ENCODE measurements around the gene ZNF609. TPM values are rescaled to one million over a fixed set of nuclear protein-coding genes. Genes with fewer than 3 reads are reported as not detected.
A peak's percentile ranks its signal among the peaks of the same experiment; 100 is the strongest.

ZNF609 gene
- total and polyA plus RNA-seq, 2 experiments from 2014 or later: 12.5 to 23.0 TPM

DNA sequence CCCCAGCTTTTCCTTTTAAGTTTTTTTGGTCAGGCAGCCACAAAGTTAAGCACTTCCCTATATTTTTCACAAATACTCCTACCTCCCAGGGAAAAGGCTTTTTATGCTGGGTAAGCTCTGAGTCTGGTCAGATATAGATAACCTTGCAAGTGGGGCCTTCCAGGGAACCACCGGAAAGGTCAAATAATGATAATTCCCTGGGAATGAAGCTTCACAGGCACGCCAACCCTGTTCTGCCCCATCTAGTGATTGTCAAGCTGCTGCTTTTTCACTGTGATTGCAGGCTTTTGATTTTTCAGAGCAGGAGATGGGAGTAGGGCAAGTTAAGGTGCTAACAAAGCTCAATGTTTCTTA is 121.0 kb downstream of the ZNF609 start:
- Histone ChIP-seq H3K9me2 (replicated peaks; ENCODE audit: insufficient read depth) (no peaks in the 10 kb centered on the region), H3K4me2 (no peak overlapping the region), H2AFZ (no peak overlapping the region), H3K27me3 (no peaks in the 10 kb centered on the region), H3K4me3 (no peak overlapping the region), H3K27ac (peak overlapping the region; percentile 37), H3K9me3 (ENCODE audit: low read depth) (peaks cover 10% of the 10 kb centered on the region), H3K4me1 (ENCODE audit: insufficient read depth) (peaks cover 7% of the 10 kb centered on the region), H4K20me1 (ENCODE audit: insufficient read depth, poor library complexity, severe bottlenecking) (peaks cover 17% of the 10 kb centered on the region), H3K79me2 (peaks cover 88% of the 10 kb centered on the region), H3K36me3 (replicated peaks; ENCODE audit: insufficient read depth, low read depth) (no peaks in the 10 kb centered on the region)
- no peak for TF ChIP-seq EZH2phosphoT487 (IDR thresholded peaks at IDR 0.05; ENCODE audit: low read depth, severe bottlenecking, unreplicated experiment)
- TF ChIP-seq EZH2 (IDR thresholded peaks at IDR 0.05; ENCODE audit: borderline replicate concordance): no peak
- TF ChIP-seq, protein P1, sequence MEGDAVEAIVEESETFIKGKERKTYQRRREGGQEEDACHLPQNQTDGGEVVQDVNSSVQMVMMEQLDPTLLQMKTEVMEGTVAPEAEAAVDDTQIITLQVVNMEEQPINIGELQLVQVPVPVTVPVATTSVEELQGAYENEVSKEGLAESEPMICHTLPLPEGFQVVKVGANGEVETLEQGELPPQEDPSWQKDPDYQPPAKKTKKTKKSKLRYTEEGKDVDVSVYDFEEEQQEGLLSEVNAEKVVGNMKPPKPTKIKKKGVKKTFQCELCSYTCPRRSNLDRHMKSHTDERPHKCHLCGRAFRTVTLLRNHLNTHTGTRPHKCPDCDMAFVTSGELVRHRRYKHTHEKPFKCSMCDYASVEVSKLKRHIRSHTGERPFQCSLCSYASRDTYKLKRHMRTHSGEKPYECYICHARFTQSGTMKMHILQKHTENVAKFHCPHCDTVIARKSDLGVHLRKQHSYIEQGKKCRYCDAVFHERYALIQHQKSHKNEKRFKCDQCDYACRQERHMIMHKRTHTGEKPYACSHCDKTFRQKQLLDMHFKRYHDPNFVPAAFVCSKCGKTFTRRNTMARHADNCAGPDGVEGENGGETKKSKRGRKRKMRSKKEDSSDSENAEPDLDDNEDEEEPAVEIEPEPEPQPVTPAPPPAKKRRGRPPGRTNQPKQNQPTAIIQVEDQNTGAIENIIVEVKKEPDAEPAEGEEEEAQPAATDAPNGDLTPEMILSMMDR (IDR thresholded peaks at IDR 0.05; ENCODE audit: poor library complexity): no peak
- DNase-seq (ENCODE audit: low spot score): no peak
- 58% methylated on average over 2 of the region's 2 CpGs for WGBS (ENCODE audit: low lambda C conversion rate, missing lambda C conversion rate)

DNA sequence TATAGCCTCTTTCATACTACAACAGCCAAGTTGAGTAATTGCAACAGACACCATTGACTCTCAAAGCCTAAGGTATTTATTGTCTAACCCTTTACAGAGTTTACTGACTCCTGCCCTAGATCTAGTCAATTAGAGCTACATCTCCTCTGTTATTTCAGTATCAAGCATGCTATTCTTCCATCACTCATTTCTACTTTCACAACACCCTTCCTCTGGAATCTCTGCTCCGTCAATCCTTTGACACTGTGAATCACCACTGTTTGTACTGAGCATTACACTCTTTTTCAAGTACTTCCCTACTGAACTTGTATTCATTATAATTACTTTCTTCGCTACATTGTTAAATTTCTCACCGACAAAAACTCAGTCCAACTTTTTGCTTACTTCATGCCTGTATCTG is 121.8 kb downstream of the ZNF609 start:
- WGBS (ENCODE audit: low lambda C conversion rate, missing lambda C conversion rate): 87% methylated on average over 3 of the region's 3 CpGs
- Histone ChIP-seq H3K4me3 (no peak overlapping the region), H3K27ac (peak overlapping the region; percentile 24), H4K20me1 (ENCODE audit: insufficient read depth, poor library complexity, severe bottlenecking) (peaks cover 17% of the 10 kb centered on the region), H3K79me2 (peaks cover 94% of the 10 kb centered on the region), H3K9me2 (replicated peaks; ENCODE audit: insufficient read depth) (no peaks in the 10 kb centered on the region), H2AFZ (no peak overlapping the region), H3K27me3 (no peaks in the 10 kb centered on the region), H3K4me1 (ENCODE audit: insufficient read depth) (peaks cover 7% of the 10 kb centered on the region), H3K9me3 (ENCODE audit: low read depth) (peaks cover 10% of the 10 kb centered on the region), H3K4me2 (no peak overlapping the region), H3K36me3 (replicated peaks; ENCODE audit: insufficient read depth, low read depth) (no peaks in the 10 kb centered on the region)
- no peak for DNase-seq (ENCODE audit: low spot score)
- TF ChIP-seq EZH2phosphoT487 (IDR thresholded peaks at IDR 0.05; ENCODE audit: low read depth, severe bottlenecking, unreplicated experiment): no peak

- H2AFZ ChIP-seq: no peak overlapping the region
- H3K4me2 ChIP-seq: no peak overlapping the region
- H3K4me3 ChIP-seq: no peak overlapping the region
- TF ChIP-seq EZH2phosphoT487 (IDR thresholded peaks at IDR 0.05; ENCODE audit: low read depth, severe bottlenecking, unreplicated experiment) (no peak), EZH2 (IDR thresholded peaks at IDR 0.05; ENCODE audit: borderline replicate concordance) (no peak)
- TF ChIP-seq, protein P1 (IDR thresholded peaks at IDR 0.05; ENCODE audit: poor library complexity): no peak
- WGBS (ENCODE audit: low lambda C conversion rate, missing lambda C conversion rate): 94% methylated on average over 4 of the region's 4 CpGs
- no peak for DNase-seq (ENCODE audit: low spot score)
- H3K4me1 ChIP-seq (ENCODE audit: insufficient read depth): peaks cover 7% of the 10 kb centered on the region
- H3K36me3 ChIP-seq (replicated peaks; ENCODE audit: insufficient read depth, low read depth): no peaks in the 10 kb centered on the region
- no peaks in the 10 kb centered on the region for H3K9me2 ChIP-seq (replicated peaks; ENCODE audit: insufficient read depth)
- H3K27ac ChIP-seq: no peak overlapping the region
- H3K9me3 ChIP-seq (ENCODE audit: low read depth): peaks cover 10% of the 10 kb centered on the region
- H4K20me1 ChIP-seq (ENCODE audit: insufficient read depth, poor library complexity, severe bottlenecking): peaks cover 17% of the 10 kb centered on the region
- peaks cover 94% of the 10 kb centered on the region for H3K79me2 ChIP-seq
- no peaks in the 10 kb centered on the region for H3K27me3 ChIP-seq
Observed at GRCh38 chr15:64583519-64583918, 123.1 kb downstream of the ZNF609 start.

GRCh38 chr15:64583983-64584382 is 123.6 kb downstream of the ZNF609 start:
- no peak for TF ChIP-seq EZH2phosphoT487 (IDR thresholded peaks at IDR 0.05; ENCODE audit: low read depth, severe bottlenecking, unreplicated experiment)
- TF ChIP-seq, protein P1 (IDR thresholded peaks at IDR 0.05; ENCODE audit: poor library complexity): no peak
- no peak for TF ChIP-seq EZH2 (IDR thresholded peaks at IDR 0.05; ENCODE audit: borderline replicate concordance)
- Histone ChIP-seq H3K36me3 (replicated peaks; ENCODE audit: insufficient read depth, low read depth) (no peaks in the 10 kb centered on the region), H3K4me1 (ENCODE audit: insufficient read depth) (peaks cover 9% of the 10 kb centered on the region), H2AFZ (no peak overlapping the region), H3K9me3 (ENCODE audit: low read depth) (peaks cover 10% of the 10 kb centered on the region), H3K4me2 (no peak overlapping the region), H3K27ac (no peak overlapping the region), H3K4me3 (no peak overlapping the region), H3K9me2 (replicated peaks; ENCODE audit: insufficient read depth) (no peaks in the 10 kb centered on the region), H3K27me3 (no peaks in the 10 kb centered on the region), H3K79me2 (peaks cover 94% of the 10 kb centered on the region), H4K20me1 (ENCODE audit: insufficient read depth, poor library complexity, severe bottlenecking) (peaks cover 17% of the 10 kb centered on the region)
- no peak for DNase-seq (ENCODE audit: low spot score)
- WGBS (ENCODE audit: low lambda C conversion rate, missing lambda C conversion rate): 90% methylated on average over 3 of the region's 3 CpGs
